PFSK-1 (cell line): Measurements from ENCODE around the gene PPP4R4.

Source experiments
- FOXP2 ChIP-seq: optimal IDR thresholded peaks from 2 replicates; pipeline ENCODE3; 2011; ENCODE audit warnings: borderline replicate concordance, control low read depth, inconsistent platforms; ENCODE audit not compliant: insufficient read depth; ENCODE audit errors: extremely low read length, extremely low read depth
- POLR2AphosphoS5 ChIP-seq: IDR thresholded peaks from 2 replicates; pipeline ENCODE4 v1.6.1; 2012; ENCODE audit warnings: low read depth, mild to moderate bottlenecking, control low read depth, low read length, moderate library complexity
- REST ChIP-seq, 2 experiments: IDR thresholded peaks; 2 replicates each; pipeline versions ENCODE4 v1.6.1 to v1.8.0; 2011 to 2012; ENCODE audit warnings: low read depth in 2 of 2, low read length in 2 of 2, control low read depth in 1 of 2, inconsistent platforms in 1 of 2, mild to moderate bottlenecking in 1 of 2, moderate library complexity in 1 of 2; ENCODE audit not compliant: insufficient read depth in 1 of 2
- SIN3A ChIP-seq: IDR thresholded peaks from 2 replicates; pipeline ENCODE4 v1.6.1; 2012; ENCODE audit warnings: mild to moderate bottlenecking, low read length, moderate library complexity, borderline replicate concordance; ENCODE audit not compliant: insufficient read depth
- TAF1 ChIP-seq: IDR thresholded peaks from 2 replicates; pipeline ENCODE4 v1.6.1; 2012; ENCODE audit warnings: low read length, control low read depth, borderline replicate concordance; ENCODE audit not compliant: insufficient read depth

PPP4R4 gene

GRCh38 chr14:94176808-94177207 lies 2.7 kb downstream of the PPP4R4 start:
- TF ChIP-seq POLR2AphosphoS5: no peak
- TF ChIP-seq FOXP2: no peak
- TF ChIP-seq REST (IDR thresholded peaks at IDR 0.05; ENCODE audit: insufficient read depth in 1 of 2, low read depth in 2 of 2, low read length in 2 of 2): no peak
- TF ChIP-seq SIN3A: no peak

- no peak for TF ChIP-seq REST (IDR thresholded peaks at IDR 0.05; ENCODE audit: insufficient read depth in 1 of 2, low read depth in 2 of 2, low read length in 2 of 2)
- TF ChIP-seq TAF1: no peak
- TF ChIP-seq FOXP2: no peak
- TF ChIP-seq POLR2AphosphoS5: no peak
- TF ChIP-seq SIN3A: no peak
These were observed 3.7 kb downstream of the PPP4R4 start for GRCh38 chr14:94177806-94178205.

GRCh38 chr14:94179244-94179643 lies 5.1 kb downstream of the PPP4R4 start:
- TF ChIP-seq FOXP2 (no peak), TAF1 (no peak), REST (IDR thresholded peaks at IDR 0.05; ENCODE audit: insufficient read depth in 1 of 2, low read depth in 2 of 2, low read length in 2 of 2) (no peak), POLR2AphosphoS5 (no peak), SIN3A (no peak)

GRCh38 chr14:94180655-94181271 lies 6.6 kb downstream of the PPP4R4 start:
- no peak for TF ChIP-seq POLR2AphosphoS5
- TF ChIP-seq FOXP2: no peak
- TF ChIP-seq SIN3A: no peak
- TF ChIP-seq TAF1: no peak
- TF ChIP-seq REST (IDR thresholded peaks at IDR 0.05; ENCODE audit: insufficient read depth in 1 of 2, low read depth in 2 of 2, low read length in 2 of 2): no peak

GRCh38 chr14:94181835-94182234 lies 7.7 kb downstream of the PPP4R4 start:
- TF ChIP-seq REST (IDR thresholded peaks at IDR 0.05; ENCODE audit: insufficient read depth in 1 of 2, low read depth in 2 of 2, low read length in 2 of 2) (no peak), TAF1 (no peak), POLR2AphosphoS5 (no peak), FOXP2 (no peak), SIN3A (no peak)
